Activated CD8-positive, alpha-beta T cell treated with anti-CD3 and anti-CD28 coated beads for 36 hours (primary cell): ENCODE results near the gene HECTD4. TPM values are rescaled to one million over a fixed set of nuclear protein-coding genes. Genes with fewer than 3 reads are reported as not detected.
A peak's percentile ranks its signal among the peaks of the same experiment; 100 is the strongest.

Source experiments
- ATAC-seq: fragments of 200-7000 bp; cut with Tn5 transposase; one replicate; pipeline ENCODE4 v1.10.0; 2021; ENCODE audit warnings: mild to moderate bottlenecking, moderate library complexity
- CTCF ChIA-PET: fragments of 350-600 bp; sonication (Branson Sonifier 250); formaldehyde crosslinking; loops from one replicate; lab custom pipeline; 2021; ENCODE audit warnings: antibody characterized with exemption; lab: Charles Lee
- POLR2A ChIA-PET: fragments of 350-600 bp; sonication (Branson Sonifier 250); formaldehyde crosslinking; loops from one replicate; lab custom pipeline; 2021; ENCODE audit warnings: antibody characterized with exemption; lab: Charles Lee
- DNase-seq: peaks from one replicate; pipeline ENCODE4 v3.0.0-alpha.2; 2020
- H3K27ac Mint-ChIP-seq: one replicate; pipeline ENCODE4 v1.8.0; 2021; ENCODE audit warnings: mild to moderate bottlenecking, mixed read lengths
- H3K27me3 Mint-ChIP-seq: one replicate; pipeline ENCODE4 v1.8.0; 2021; ENCODE audit warnings: mixed read lengths
- H3K36me3 Mint-ChIP-seq: one replicate; pipeline ENCODE4 v1.8.0; 2021; ENCODE audit warnings: low read depth, mixed read lengths
- H3K4me1 Mint-ChIP-seq: one replicate; pipeline ENCODE4 v1.8.0; 2021; ENCODE audit warnings: low read depth, mixed read lengths
- H3K4me3 Mint-ChIP-seq: one replicate; pipeline ENCODE4 v1.8.0; 2021; ENCODE audit warnings: mild to moderate bottlenecking, moderate library complexity, mixed read lengths
- H3K9me3 Mint-ChIP-seq: one replicate; pipeline ENCODE4 v1.8.0; 2021; ENCODE audit warnings: mixed read lengths
- CTCF ChIP-seq: fragments of 200-600 bp; IDR thresholded peaks from one replicate; pipeline ENCODE4 v1.8.0; 2022; ENCODE audit warnings: antibody characterized with exemption, mild to moderate bottlenecking
- intact Hi-C: fragments of 100-400 bp; cut with micrococcal nuclease; formaldehyde crosslinking; loops from one replicate; pipeline ENCODE4 v1.10.0; 2022
- total RNA-seq, 2 experiments: library from RNA; stranded (reverse); gene quantifications; one replicate each; pipeline ENCODE4 v1.2.3, GENCODE V29; 2021

The HECTD4 gene
- total RNA-seq, result 10 to 100 TPM; 18.2 to 22.6 TPM

- H3K36me3 Mint-ChIP-seq, result no peaks in the 10 kb centered on the region
- ChIA-PET CTCF (no interaction called here), POLR2A (no interaction called here)
- H3K4me3 Mint-ChIP-seq, result peak within 1 kb of the TSS; percentile 84
- no peaks in the 10 kb centered on the region for H3K27me3 Mint-ChIP-seq
- H3K4me1 Mint-ChIP-seq, result peaks cover 25% of the 10 kb centered on the region
- DNase-seq (peak; percentile 98), ATAC-seq (peak; percentile 97)
- H3K9me3 Mint-ChIP-seq, result no peaks in the 10 kb centered on the region
- H3K27ac Mint-ChIP-seq, result peak within 1 kb of the TSS; percentile 87
- no peak for TF ChIP-seq CTCF
- intact Hi-C loops, result loop anchor here (10.0 kb wide), 1 partner anchor 437 kb away; no protein-coding TSS in a partner anchor
Measured at GRCh38 chr12:112381883-112382796, at the start of gene HECTD4. Gene HECTD4 (minus strand): TSS chr12:112382431. CDS start chr12:112382128, 303 bp downstream.

GRCh38 chr12:112431965-112432364 is 49.7 kb upstream of the HECTD4 start:
- Mint-ChIP-seq H3K27me3 (no peaks in the 10 kb centered on the region), H3K4me1 (peaks cover 36% of the 10 kb centered on the region), H3K36me3 (peaks cover 27% of the 10 kb centered on the region), H3K9me3 (no peaks in the 10 kb centered on the region), H3K4me3 (no peak overlapping the region), H3K27ac (peak overlapping the region; percentile 82)
- DNase-seq, result no peak
- ATAC-seq, result no peak
- ChIA-PET POLR2A (interaction anchor here (0.7 to 1.4 kb wide), 2 partner anchors 9 to 1583 kb away, joined by 3 to 4 read pairs; no protein-coding TSS in a partner anchor), CTCF (no interaction called here)
- TF ChIP-seq CTCF, result no peak
- intact Hi-C loops, result loop anchor here (1.0 kb wide), 1 partner anchor 12 kb away; no protein-coding TSS in a partner anchor

DNA sequence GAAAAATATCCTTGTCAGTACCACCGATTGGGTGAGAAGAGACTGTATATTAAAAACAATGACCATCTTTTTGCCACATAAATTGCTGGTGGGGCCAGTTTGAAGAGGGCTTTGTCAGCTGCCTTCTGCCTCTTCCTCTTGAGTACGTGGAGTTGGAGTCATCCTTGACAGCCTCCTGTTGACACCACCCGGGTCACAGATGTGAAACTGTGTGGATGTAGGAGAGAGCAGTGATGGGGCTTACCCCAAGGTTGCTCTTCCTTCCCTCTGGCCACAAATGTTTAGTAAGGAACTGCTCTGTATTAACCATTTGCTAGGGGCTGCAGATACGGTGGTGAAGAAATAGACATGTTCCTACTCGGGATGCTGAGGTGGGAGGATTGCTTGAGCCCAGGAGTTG is 48.7 kb upstream of the HECTD4 start:
- H3K27me3 Mint-ChIP-seq, result no peaks in the 10 kb centered on the region
- H3K36me3 Mint-ChIP-seq, result peaks cover 27% of the 10 kb centered on the region
- intact Hi-C loops, result no loop called here
- no peak for TF ChIP-seq CTCF
- H3K27ac Mint-ChIP-seq, result peak overlapping the region; percentile 82
- ChIA-PET POLR2A (no interaction called here), CTCF (no interaction called here)
- DNase-seq (peak; percentile 48), ATAC-seq (peak; percentile 79)
- no peak overlapping the region for H3K4me3 Mint-ChIP-seq
- H3K4me1 Mint-ChIP-seq, result peaks cover 37% of the 10 kb centered on the region
- H3K9me3 Mint-ChIP-seq, result no peaks in the 10 kb centered on the region

GRCh38 chr12:112427760-112428159 is 45.5 kb upstream of the HECTD4 start:
- no peak for DNase-seq
- Mint-ChIP-seq H3K9me3 (no peaks in the 10 kb centered on the region), H3K27me3 (no peaks in the 10 kb centered on the region), H3K4me3 (no peak overlapping the region), H3K27ac (no peak overlapping the region), H3K36me3 (peaks cover 35% of the 10 kb centered on the region), H3K4me1 (peaks cover 42% of the 10 kb centered on the region)
- ATAC-seq, result no peak
- TF ChIP-seq CTCF, result no peak
- POLR2A ChIA-PET, result interaction anchor here (1.2 kb wide), 1 partner anchor 321 kb away, joined by 3 read pairs; no protein-coding TSS in a partner anchor
- CTCF ChIA-PET, result no interaction called here
- intact Hi-C loops, result no loop called here
